ENCODE results near the gene PCDH17.

The PCDH17 gene

GRCh38 chr13:57726981-57727380, 95.4 kb downstream of the PCDH17 start:
- no peak for DNase-seq (ENCODE audit: low read depth)

- no peak for DNase-seq (ENCODE audit: low read depth)
These were observed 102.8 kb downstream of the PCDH17 start for GRCh38 chr13:57734306-57734705.

- no peak for DNase-seq (ENCODE audit: low read depth)
These were observed 107.5 kb downstream of the PCDH17 start for GRCh38 chr13:57739089-57739488.

GRCh38 chr13:57739543-57740190, 108.1 kb downstream of the PCDH17 start:
- no peak for DNase-seq (ENCODE audit: low read depth)

GRCh38 chr13:57740719-57741118, 109.2 kb downstream of the PCDH17 start:
- no peak for DNase-seq (ENCODE audit: low read depth)

- no peak for DNase-seq (ENCODE audit: low read depth)
These were observed 116.6 kb downstream of the PCDH17 start for GRCh38 chr13:57748096-57748495.

GRCh38 chr13:57760951-57761350, 129.4 kb downstream of the PCDH17 start:
- DNase-seq (ENCODE audit: low read depth) = no peak

- no peak for DNase-seq (ENCODE audit: low read depth)
These were observed 132.1 kb downstream of the PCDH17 start for GRCh38 chr13:57763689-57764088.
